HG03460 (cell line): Measurements from ENCODE around the gene GRIK1.
"Not testable (repeated sequence)": the region's sequence is repeated elsewhere in the genome, so short reads cannot be mapped to it uniquely, and the experiment has no call there.

Experiments used
- ATAC-seq: cut with Tn5 transposase; IDR thresholded peaks from one replicate; pipeline ENCODE4 v1.9.1; 2021; ENCODE audit not compliant: unreplicated experiment

GRIK1 gene

DNA sequence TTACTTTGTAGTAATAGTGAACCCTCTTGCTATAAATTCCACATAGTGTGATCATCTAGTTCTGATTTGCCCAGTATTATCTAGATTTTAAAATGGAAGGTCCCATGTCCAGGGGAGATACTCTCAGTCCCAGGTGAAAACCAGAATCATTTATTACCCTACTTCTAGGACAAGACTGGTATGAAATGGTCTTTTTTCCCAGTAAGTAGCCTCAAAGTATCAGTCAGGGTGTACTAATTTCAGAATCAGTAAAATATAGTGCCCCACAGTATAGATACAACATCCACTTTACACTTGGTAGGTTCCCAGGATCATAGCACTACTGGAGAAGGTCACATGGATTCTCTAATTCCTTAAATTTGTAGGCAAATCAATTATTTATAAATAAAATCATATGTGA lies 318.3 kb downstream of the GRIK1 start:
- ATAC-seq, result no peak

DNA sequence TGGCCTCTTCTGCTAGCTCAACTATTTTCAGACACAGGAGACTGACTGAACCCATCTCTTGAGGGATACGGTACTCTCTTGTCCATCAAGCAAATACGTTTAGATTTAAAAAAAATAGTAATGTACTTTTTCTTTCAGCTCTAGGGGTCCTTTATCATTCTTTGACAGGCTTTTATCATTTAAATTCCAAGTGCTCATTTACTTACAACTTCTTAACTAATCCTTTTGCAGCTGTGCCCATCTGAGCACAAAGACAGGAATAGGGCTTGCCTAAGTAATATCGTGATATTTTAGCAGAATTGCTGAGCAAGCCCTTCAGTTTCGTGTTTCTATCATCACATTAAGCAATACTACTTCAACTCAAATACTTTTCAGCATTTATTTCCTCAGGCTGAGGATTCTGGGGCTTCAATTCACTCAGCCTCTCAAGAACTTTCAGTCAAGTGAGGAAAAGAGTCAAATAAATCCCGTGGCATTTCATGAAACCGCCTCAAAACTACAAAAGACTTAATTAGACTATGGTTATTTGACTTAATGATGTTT lies 323.5 kb downstream of the GRIK1 start:
- ATAC-seq, result no peak

- ATAC-seq, result no peak
Measured at GRCh38 chr21:29613877-29614276, 325.9 kb downstream of the GRIK1 start.

GRCh38 chr21:29613021-29613420 lies 326.8 kb downstream of the GRIK1 start:
- ATAC-seq, result no peak

GRCh38 chr21:29610779-29611360 lies 328.9 kb downstream of the GRIK1 start:
- ATAC-seq, result no peak

DNA sequence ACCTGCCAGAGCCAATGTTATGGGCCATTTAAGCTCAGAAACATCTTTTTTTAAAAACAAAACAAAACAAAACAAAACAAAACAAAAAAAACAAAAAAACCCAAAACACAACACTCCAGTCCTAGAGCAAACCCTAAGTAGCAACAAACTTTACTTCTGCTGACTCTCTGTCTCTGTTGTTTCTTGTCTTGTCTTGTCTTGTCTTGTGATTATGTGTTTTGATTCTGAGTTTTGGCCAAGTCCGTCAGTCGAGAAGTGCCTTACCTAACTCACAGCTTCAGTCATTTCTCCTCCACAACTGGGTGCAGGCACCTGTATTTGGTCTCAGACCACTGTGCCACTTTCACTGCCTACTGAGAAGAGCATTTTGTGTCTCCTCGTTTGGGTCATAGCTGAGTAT lies 333.2 kb downstream of the GRIK1 start:
- no peak for ATAC-seq

GRCh38 chr21:29605219-29605618 lies 334.6 kb downstream of the GRIK1 start:
- ATAC-seq, result not testable (repeated sequence)

GRCh38 chr21:29604076-29604475 lies 335.7 kb downstream of the GRIK1 start:
- no peak for ATAC-seq

- no peak for ATAC-seq
Measured at GRCh38 chr21:29601047-29601446, 338.7 kb downstream of the GRIK1 start.

DNA sequence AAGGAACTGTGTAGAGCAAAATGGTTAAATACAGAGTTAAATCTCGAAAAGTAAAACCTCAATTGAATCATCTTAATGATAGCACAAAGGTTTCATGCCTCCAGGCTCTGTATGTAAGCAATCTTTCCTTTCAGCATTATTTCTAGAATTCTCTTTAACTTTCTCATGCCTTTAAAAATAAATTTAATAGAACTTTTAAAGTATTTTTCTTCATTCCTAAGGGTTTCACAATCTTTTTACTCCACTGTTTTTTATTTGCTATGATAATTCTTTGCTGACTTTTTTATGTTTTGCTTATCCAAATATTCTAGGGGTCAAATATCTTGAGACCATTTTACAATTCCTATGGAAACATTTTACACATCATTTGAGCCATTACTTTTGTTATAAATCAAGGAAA lies 353.1 kb downstream of the GRIK1 start:
- ATAC-seq, result no peak

DNA sequence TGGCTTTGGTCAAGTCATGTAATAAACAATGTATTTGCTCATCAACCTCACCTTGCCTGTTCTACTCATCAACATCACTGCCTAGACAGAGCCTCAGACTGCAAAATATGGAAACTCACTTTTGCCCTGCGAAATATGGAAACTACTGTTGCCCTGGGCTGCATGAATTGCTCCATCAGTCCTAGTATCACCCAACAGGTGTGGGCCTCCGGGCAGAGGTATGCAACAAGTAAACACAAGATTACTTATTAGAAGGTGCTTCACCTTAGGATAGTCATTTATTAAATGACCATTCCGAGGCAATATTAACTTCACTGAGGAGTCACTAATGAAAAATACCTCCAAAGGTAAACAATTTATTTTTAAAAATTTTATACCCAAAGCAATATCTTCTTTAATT lies 354.3 kb downstream of the GRIK1 start:
- no peak for ATAC-seq

GRCh38 chr21:29583424-29583924 lies 356.3 kb downstream of the GRIK1 start:
- no peak for ATAC-seq

DNA sequence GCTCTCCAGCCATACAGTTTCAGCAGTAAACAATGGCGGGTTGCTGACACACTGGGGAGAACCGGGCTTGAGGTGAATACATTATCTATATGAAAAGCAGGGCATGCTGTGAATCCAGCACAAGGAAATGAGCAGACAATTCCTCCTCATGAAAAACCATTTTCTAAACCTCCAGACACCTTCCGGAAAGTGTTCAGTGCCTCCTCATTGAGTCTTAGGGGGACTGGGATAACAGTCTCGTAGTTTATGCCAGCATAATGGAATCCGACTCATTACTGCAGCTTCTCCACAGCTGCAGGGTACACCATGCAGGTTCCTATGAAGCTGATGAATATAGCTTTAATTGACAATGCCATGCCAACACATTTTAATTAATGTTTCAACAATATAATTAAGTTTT lies 356.9 kb downstream of the GRIK1 start:
- no peak for ATAC-seq

DNA sequence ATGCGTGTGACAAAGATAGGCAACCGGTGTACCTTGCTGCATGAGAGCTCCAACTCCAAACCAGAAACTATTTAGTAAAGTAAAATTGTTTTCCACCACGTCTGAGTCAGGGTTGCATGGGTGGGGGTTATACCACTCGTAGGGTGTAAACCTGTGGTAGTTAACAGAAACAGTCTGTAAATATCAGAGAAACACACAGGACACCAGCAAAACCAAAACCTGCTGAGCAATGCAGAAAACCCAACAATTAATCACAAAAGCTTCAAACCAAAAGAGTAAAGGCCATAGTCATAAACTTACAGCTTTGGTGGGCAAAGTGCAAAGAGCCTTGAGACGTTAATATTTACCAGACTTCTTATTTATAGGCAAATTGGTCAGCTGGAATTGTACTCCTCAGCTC lies 358.4 kb downstream of the GRIK1 start:
- ATAC-seq, result no peak

GRCh38 chr21:29580732-29581285 lies 359.0 kb downstream of the GRIK1 start:
- no peak for ATAC-seq

- no peak for ATAC-seq
Measured at GRCh38 chr21:29578306-29578705, 361.5 kb downstream of the GRIK1 start.

DNA sequence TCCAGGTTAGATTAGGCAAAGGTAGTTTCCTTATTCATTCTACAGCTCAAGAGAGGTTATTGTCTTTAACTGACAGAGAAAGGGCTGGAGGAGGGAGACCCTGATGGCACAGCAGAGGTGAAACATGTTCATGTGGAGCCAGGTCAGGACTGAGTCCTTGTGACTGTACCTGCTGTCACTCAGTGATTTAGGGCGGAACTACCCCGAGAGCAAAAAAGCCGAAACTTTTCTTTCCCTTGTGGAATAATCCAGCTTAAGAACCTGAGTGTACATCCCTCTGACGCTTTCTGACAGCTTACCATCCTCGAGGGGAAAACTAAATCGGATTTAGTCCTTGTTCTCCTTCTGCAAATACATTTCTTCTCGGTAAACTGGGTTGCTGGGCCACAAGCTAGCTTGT lies 367.8 kb downstream of the GRIK1 start:
- no peak for ATAC-seq

GRCh38 chr21:29568020-29568697 lies 371.6 kb downstream of the GRIK1 start:
- ATAC-seq, result no peak

GRCh38 chr21:29557931-29558725 lies 381.7 kb downstream of the GRIK1 start:
- no peak for ATAC-seq

DNA sequence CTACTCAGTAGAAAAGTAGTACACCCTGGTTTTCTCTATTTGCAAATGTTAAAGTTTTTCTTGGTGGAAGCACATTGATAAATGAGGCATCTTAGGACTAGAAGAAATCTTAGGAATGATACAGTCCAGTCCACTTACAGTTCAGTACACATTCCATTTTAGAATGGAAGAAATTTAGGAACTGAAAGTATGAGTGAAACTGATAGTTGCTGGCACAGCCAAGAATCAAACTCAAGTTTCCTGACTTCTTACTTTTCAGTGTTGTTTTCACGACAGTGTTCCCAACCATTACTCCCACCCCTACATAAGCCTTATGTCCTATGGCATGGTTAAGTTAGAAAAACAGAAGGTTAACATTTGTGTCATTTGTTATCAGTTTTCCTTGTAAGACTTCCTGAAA lies 382.6 kb downstream of the GRIK1 start:
- no peak for ATAC-seq

DNA sequence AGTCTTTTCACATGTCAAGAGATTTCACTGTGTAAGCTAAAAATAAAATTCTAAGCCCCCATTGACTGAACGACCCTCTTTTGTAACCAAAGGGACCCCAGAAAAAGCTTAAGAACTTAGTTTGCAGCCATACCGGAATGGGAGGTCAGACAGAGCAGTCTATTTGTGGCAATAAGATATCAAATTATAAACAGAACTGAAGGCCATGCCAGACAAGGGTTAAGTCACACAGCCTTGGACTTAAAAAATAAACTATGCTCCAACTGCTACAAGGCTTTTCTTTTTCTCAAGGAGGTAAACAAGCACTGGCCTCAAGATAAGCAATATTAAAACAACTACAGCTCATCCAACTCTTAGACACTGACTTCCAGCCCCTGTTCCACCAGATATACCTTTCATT lies 384.2 kb downstream of the GRIK1 start:
- ATAC-seq, result no peak
